Lower lobe of right lung (tissue), 2 donors: ENCODE data around the gene CNGA3. TPM values are rescaled to one million over a fixed set of nuclear protein-coding genes. Genes with fewer than 3 reads are reported as not detected.
"Not testable (repeated sequence)": the region's sequence is repeated elsewhere in the genome, so short reads cannot be mapped to it uniquely, and the experiment has no call there.

Experiments
- ATAC-seq, 2 donors: fragments of 200-7000 bp; cut with Tn5 transposase; one replicate each; pipeline ENCODE4 v1.9.1; 2020 to 2022; ENCODE audit warnings: mild to moderate bottlenecking in 2 of 2, moderate library complexity in 2 of 2
- DNase-seq: peaks from one replicate; pipeline ENCODE4 v3.0.0-alpha.2; 2020
- H3K27ac ChIP-seq: fragments of 200-600 bp; one replicate; pipeline ENCODE4 v1.8.0; 2022
- H3K27me3 ChIP-seq: fragments of 200-600 bp; one replicate; pipeline ENCODE4 v1.8.0; 2022; ENCODE audit warnings: low read depth
- H3K36me3 ChIP-seq: fragments of 200-600 bp; one replicate; pipeline ENCODE4 v1.8.0; 2022; ENCODE audit warnings: mild to moderate bottlenecking
- H3K4me1 ChIP-seq: fragments of 200-600 bp; one replicate; pipeline ENCODE4 v1.8.0; 2022
- H3K4me3 ChIP-seq: fragments of 200-600 bp; one replicate; pipeline ENCODE4 v1.8.0; 2022; ENCODE audit warnings: mild to moderate bottlenecking
- H3K9me3 ChIP-seq: fragments of 200-600 bp; one replicate; pipeline ENCODE4 v1.8.0; 2022
- intact Hi-C: fragments of 100-400 bp; cut with DNase I; formaldehyde crosslinking; loops from one replicate; pipeline ENCODE4 v1.11.0; 2022
- total RNA-seq: library from RNA; stranded (reverse); fragmentation: NEBNext Ultra II Directional; extraction: Animal tissue kit (Norgen Biotek cat#: 25700); gene quantifications from one replicate; pipeline ENCODE4 v1.2.1, GENCODE V29; 2021
- TF ChIP-seq, protein P1 (sequence below): fragments of 200-600 bp; IDR thresholded peaks from one replicate; pipeline ENCODE4 v1.8.0; 2022; ENCODE audit warnings: antibody characterized with exemption, mild to moderate bottlenecking
- donor health status: DM: no; HTN: yes; CAD: no; lungs with severe emphysema.

CNGA3 gene
- total RNA-seq, 1 donor from 2014 or later = 0.18 TPM

DNA sequence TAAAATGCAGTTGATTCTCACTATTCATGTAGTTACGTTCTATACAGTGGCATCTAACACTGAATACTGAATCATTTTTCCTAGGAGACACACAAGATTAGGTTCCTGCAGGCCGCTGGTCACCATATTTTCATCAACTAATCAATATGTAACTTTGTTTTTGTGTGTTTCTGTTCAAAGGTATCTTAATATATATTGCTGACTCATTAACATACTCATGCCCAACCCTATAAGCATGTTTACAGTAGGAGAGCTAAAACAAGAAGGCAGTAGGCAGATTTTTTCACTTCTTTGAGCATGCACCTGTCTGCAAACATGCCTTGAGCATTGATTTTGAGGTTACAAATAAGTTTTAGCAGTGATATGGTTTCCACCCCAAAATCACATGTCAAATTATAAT lies 30.3 kb upstream of the CNGA3 start:
- H3K36me3 ChIP-seq = no peaks in the 10 kb centered on the region
- TF ChIP-seq, protein P1, sequence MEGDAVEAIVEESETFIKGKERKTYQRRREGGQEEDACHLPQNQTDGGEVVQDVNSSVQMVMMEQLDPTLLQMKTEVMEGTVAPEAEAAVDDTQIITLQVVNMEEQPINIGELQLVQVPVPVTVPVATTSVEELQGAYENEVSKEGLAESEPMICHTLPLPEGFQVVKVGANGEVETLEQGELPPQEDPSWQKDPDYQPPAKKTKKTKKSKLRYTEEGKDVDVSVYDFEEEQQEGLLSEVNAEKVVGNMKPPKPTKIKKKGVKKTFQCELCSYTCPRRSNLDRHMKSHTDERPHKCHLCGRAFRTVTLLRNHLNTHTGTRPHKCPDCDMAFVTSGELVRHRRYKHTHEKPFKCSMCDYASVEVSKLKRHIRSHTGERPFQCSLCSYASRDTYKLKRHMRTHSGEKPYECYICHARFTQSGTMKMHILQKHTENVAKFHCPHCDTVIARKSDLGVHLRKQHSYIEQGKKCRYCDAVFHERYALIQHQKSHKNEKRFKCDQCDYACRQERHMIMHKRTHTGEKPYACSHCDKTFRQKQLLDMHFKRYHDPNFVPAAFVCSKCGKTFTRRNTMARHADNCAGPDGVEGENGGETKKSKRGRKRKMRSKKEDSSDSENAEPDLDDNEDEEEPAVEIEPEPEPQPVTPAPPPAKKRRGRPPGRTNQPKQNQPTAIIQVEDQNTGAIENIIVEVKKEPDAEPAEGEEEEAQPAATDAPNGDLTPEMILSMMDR = no peak
- DNase-seq = no peak
- no peak for ATAC-seq
- peaks cover 11% of the 10 kb centered on the region for H3K27me3 ChIP-seq
- H3K27ac ChIP-seq = no peak overlapping the region
- no peaks in the 10 kb centered on the region for H3K4me1 ChIP-seq
- intact Hi-C loops = no loop called here
- H3K4me3 ChIP-seq = no peak overlapping the region
- peaks cover 2% of the 10 kb centered on the region for H3K9me3 ChIP-seq

DNA sequence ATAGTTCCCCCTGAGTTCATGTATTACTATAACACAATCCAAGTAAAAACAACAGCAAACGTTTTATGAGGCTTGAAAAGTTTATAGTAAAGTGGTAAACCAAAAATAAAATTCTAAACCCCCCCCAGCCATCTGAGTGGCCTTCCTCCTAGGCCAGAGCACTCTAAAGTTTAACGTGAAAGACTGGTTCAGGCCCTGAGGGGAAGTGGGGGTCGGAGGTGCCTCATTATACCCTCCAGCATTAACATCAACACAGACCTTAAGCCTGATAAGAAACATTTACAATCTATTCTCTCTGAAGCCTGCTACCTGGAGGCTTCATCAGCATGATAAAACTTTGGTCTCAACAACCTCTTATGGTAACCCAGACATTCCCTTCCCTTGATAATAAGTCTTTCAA lies 29.0 kb upstream of the CNGA3 start:
- H3K27ac ChIP-seq = no peak overlapping the region
- peaks cover 1% of the 10 kb centered on the region for H3K27me3 ChIP-seq
- TF ChIP-seq, protein P1 = no peak
- no peak for ATAC-seq
- H3K9me3 ChIP-seq = peaks cover 9% of the 10 kb centered on the region
- H3K36me3 ChIP-seq = no peaks in the 10 kb centered on the region
- H3K4me1 ChIP-seq = no peaks in the 10 kb centered on the region
- intact Hi-C loops = no loop called here
- no peak overlapping the region for H3K4me3 ChIP-seq
- no peak for DNase-seq

GRCh38 chr2:98320171-98320570 lies 26.1 kb upstream of the CNGA3 start:
- not testable (repeated sequence) for ATAC-seq, H3K4me1 ChIP-seq, DNase-seq

DNA sequence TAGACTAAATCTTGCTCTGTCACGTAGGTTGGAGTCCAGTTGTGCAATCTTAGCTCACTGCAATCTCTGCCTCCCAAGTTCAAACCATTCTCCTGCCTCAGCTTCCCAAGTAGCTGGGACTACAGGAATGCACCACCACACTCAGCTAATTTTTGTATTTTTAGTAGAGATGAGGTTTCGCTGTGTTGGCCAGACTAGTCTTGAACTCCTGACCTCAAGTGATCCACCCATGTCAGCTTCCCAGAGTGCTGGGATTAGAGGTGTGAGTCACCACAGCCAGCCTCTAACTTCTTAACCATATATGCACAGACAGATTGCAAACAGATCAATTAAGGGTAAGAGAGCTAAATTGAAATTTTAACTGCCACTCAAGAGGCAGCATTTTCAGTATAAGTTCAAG lies 22.1 kb upstream of the CNGA3 start:
- Histone ChIP-seq H3K27ac (no peak overlapping the region), H3K9me3 (peaks cover 12% of the 10 kb centered on the region), H3K4me3 (no peak overlapping the region), H3K36me3 (no peaks in the 10 kb centered on the region), H3K4me1 (no peaks in the 10 kb centered on the region), H3K27me3 (no peaks in the 10 kb centered on the region)
- intact Hi-C loops = no loop called here
- DNase-seq (no peak), ATAC-seq (no peak)
- TF ChIP-seq, protein P1 = no peak

More at GRCh38 chr2:98320171-98320570, 26.1 kb upstream of the CNGA3 start:
- intact Hi-C loops, H3K27ac ChIP-seq, H3K27me3 ChIP-seq, H3K9me3 ChIP-seq, H3K36me3 ChIP-seq, H3K4me3 ChIP-seq: not testable (repeated sequence)

DNA sequence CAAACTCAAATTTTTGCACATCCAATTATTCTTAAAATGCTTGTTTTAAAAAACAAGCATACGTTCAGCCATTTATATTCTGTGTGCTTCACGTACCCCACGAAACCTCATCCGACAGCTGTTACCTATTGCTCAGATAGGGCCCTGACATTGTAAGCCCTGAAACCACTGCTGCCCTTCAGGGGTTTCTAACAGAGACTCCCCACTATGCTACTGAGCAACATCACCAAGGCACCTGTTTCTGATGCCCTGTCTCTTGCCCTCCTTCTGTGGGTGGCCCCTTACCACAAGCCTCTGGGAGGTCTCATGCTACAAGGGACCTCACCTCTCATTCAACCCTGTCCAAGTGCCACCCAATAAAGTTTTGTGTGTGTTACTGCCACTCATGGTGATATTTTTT lies 18.5 kb upstream of the CNGA3 start:
- intact Hi-C loops = no loop called here
- Histone ChIP-seq H3K4me3 (no peak overlapping the region), H3K4me1 (no peaks in the 10 kb centered on the region), H3K27ac (no peak overlapping the region), H3K36me3 (no peaks in the 10 kb centered on the region), H3K27me3 (peaks cover 3% of the 10 kb centered on the region), H3K9me3 (peaks cover 4% of the 10 kb centered on the region)
- TF ChIP-seq, protein P1 = no peak
- ATAC-seq (no peak), DNase-seq (no peak)

- Histone ChIP-seq H3K27me3 (peaks cover 3% of the 10 kb centered on the region), H3K4me1 (no peaks in the 10 kb centered on the region), H3K9me3 (peaks cover 4% of the 10 kb centered on the region), H3K36me3 (no peaks in the 10 kb centered on the region), H3K4me3 (no peak overlapping the region), H3K27ac (no peak overlapping the region)
- ATAC-seq (no peak), DNase-seq (no peak)
- TF ChIP-seq, protein P1 = no peak
- intact Hi-C loops = no loop called here
Measured at GRCh38 chr2:98329549-98329948, 16.7 kb upstream of the CNGA3 start.
